Kidney (tissue), 14 donors: Measurements from ENCODE around the gene SGCB. TPM values are rescaled to one million over a fixed set of nuclear protein-coding genes. Genes with fewer than 3 reads are reported as not detected.

Source experiments
- DNase-seq, 5 donors: peaks; one replicate each; pipeline ENCODE4 v3.0.0-alpha.2; 2013 to 2020
- FAIRE-seq: peaks from 2 replicates; lab custom pipeline; 2012; peaks lifted over from hg19 to GRCh38; lab: Jason Lieb, UNC
- H3K27ac ChIP-seq, 2 donors: one replicate each; pipeline ENCODE4 v1.7.0; 2013; ENCODE audit warnings: low read depth in 2 of 2, low read length in 2 of 2, inconsistent platforms in 1 of 2
- H3K27me3 ChIP-seq: one replicate; pipeline ENCODE4 v1.7.1; 2013; ENCODE audit warnings: low read length, inconsistent platforms; ENCODE audit not compliant: control insufficient read depth, insufficient read depth
- H3K36me3 ChIP-seq, 3 donors: one replicate each; pipeline versions ENCODE4 v1.7.0 to v1.7.1; 2013; ENCODE audit warnings: low read length in 3 of 3, control low read depth in 1 of 3, inconsistent platforms in 1 of 3; ENCODE audit not compliant: insufficient read depth in 3 of 3, control insufficient read depth in 2 of 3
- H3K4me1 ChIP-seq, 3 donors: one replicate each; pipeline versions ENCODE4 v1.7.0 to v1.7.1; 2013; ENCODE audit warnings: low read length in 3 of 3, inconsistent platforms in 1 of 3, low read depth in 1 of 3; ENCODE audit not compliant: control insufficient read depth in 2 of 3, insufficient read depth in 2 of 3
- H3K4me3 ChIP-seq, 3 donors: one replicate each; pipeline versions ENCODE4 v1.7.0 to v1.8.1; 2013; ENCODE audit warnings: low read length in 3 of 3, control low read depth in 1 of 3, inconsistent platforms in 1 of 3
- H3K9ac ChIP-seq, 3 donors: one replicate each; pipeline versions ENCODE4 v1.7.0 to v1.7.1; 2013; ENCODE audit warnings: low read length in 3 of 3, control low read depth in 1 of 3, inconsistent platforms in 1 of 3
- H3K9me3 ChIP-seq, 3 donors: one replicate each; pipeline versions ENCODE4 v1.7.0 to v1.7.1; 2013; ENCODE audit warnings: low read length in 3 of 3, control low read depth in 1 of 3, inconsistent platforms in 1 of 3; ENCODE audit not compliant: control insufficient read depth in 2 of 3, insufficient read depth in 1 of 3
- CTCF ChIP-seq: IDR thresholded peaks from 3 replicates; pipeline ENCODE4 v1.5.1; 2012; ENCODE audit warnings: mild to moderate bottlenecking, moderate library complexity, borderline replicate concordance; ENCODE audit not compliant: insufficient read depth; ENCODE audit errors: extremely low read depth
- intact Hi-C: fragments of 100-400 bp; cut with DNase I; formaldehyde crosslinking; loops from one replicate; pipeline ENCODE4 v1.11.1; 2022
- polyA plus RNA-seq: library from polyadenylated mRNA; stranded (reverse); fragments of 350-450 nt; fragmentation: Illumina TruSeq; extraction: RNeasy Lipid Tissue Mini Kit (QIAGEN cat#74804); gene quantifications from one replicate; pipeline ENCODE4 v1.2.3, GENCODE V29; 2014; ENCODE audit warnings: low read depth, low replicate concordance; ENCODE audit not compliant: insufficient read depth
- total RNA-seq: library from RNA; stranded (reverse); fragmentation: NEBNext Ultra II Directional; extraction: Animal tissue kit (Norgen Biotek cat#: 25700); gene quantifications from one replicate; pipeline ENCODE4 v1.2.1, GENCODE V29; 2021
- donor health status: control.
- donor health status: control.
- donor health status: control.
- donor health status: control.
- donor health status: control.
- donor health status: DM: yes; HTN: yes; CAD: no.
- donor health status: Normal renal cell carcinoma (clear cell type).

Gene SGCB
- total and polyA plus RNA-seq, 2 donors from 2014 or later: 30.7 to 43.9 TPM

- H3K9ac ChIP-seq: no peak within 1 kb of the TSS
- no peaks in the 10 kb centered on the region for H3K9me3 ChIP-seq
- H3K4me3 ChIP-seq: no peak within 1 kb of the TSS
- H3K27ac ChIP-seq: no peak within 1 kb of the TSS
- H3K27me3 ChIP-seq: no peaks in the 10 kb centered on the region
- no peak for TF ChIP-seq CTCF
- H3K4me1 ChIP-seq: peaks cover 0 to 3% (median 0%) of the 10 kb centered on the region in 3 donors
- no peak for FAIRE-seq
- intact Hi-C loops: no loop called here
- peaks cover 0 to 3% (median 2%) of the 10 kb centered on the region in 3 donors for H3K36me3 ChIP-seq
- DNase-seq: no peak
These were observed 18.0 kb downstream of the SGCB start, which contains the start of gene LRRC66 for GRCh38 chr4:52019936-52020657. TSS of gene LRRC66 (minus strand) at chr4:52020363. CDS start at chr4:52017613, 2,750 bp downstream.

DNA sequence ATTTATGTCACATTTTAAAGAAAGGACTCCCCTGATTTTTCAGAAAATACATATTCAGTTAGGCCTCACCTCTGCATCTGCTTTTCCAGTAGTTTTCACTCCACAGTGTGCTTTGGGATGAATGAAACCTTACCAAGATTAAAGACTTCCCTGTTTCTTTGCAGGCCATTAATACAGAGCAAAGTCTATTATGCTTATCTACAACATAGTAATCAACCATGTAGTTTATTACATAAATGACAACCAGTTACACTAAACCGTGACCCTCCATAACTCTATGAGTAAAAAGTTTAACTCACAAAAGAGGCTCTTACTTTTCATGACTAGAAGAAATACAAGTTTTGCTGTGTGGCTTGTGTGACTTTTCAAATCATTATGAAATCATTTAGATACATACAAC is 20.3 kb downstream of the SGCB start:
- no peaks in the 10 kb centered on the region for H3K36me3 ChIP-seq
- H3K9ac ChIP-seq: no peak overlapping the region
- no peak for FAIRE-seq
- intact Hi-C loops: no loop called here
- no peak for TF ChIP-seq CTCF
- no peaks in the 10 kb centered on the region for H3K27me3 ChIP-seq
- DNase-seq: no peak
- no peaks in the 10 kb centered on the region for H3K9me3 ChIP-seq
- no peak overlapping the region for H3K4me3 ChIP-seq
- H3K4me1 ChIP-seq: peaks cover 0 to 3% (median 0%) of the 10 kb centered on the region in 3 donors
- H3K27ac ChIP-seq: no peak overlapping the region

- H3K27ac ChIP-seq: no peak overlapping the region
- no peaks in the 10 kb centered on the region for H3K9me3 ChIP-seq
- FAIRE-seq (no peak), DNase-seq (no peak)
- peaks cover 0 to 3% (median 0%) of the 10 kb centered on the region in 3 donors for H3K4me1 ChIP-seq
- TF ChIP-seq CTCF: no peak
- H3K27me3 ChIP-seq: no peaks in the 10 kb centered on the region
- no peaks in the 10 kb centered on the region for H3K36me3 ChIP-seq
- H3K4me3 ChIP-seq: no peak overlapping the region
- intact Hi-C loops: no loop called here
- no peak overlapping the region for H3K9ac ChIP-seq
These were observed 21.1 kb downstream of the SGCB start for GRCh38 chr4:52016981-52017380.

DNA sequence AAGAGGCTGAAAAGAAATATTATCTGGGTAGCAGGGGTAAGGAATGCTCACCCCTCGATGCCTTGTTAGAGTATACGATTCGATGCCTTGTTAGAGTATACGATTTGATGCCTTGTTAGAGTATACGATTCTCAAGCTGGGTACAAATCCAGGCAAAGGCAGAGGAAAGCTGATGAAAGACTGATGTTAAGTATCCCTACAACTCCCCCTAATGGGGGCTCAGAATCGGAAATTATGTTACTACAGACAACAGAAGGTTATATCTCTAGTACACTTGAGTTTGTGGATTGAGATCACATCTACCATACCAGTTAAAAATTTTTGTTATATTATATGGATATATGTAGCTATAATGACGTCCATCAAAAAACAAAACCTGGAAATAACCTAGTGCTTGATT is 22.7 kb downstream of the SGCB start:
- H3K9ac ChIP-seq: no peak overlapping the region
- TF ChIP-seq CTCF: no peak
- DNase-seq (peak in 2 of 5 donors; percentile 17 to 41), FAIRE-seq (no peak)
- intact Hi-C loops: no loop called here
- H3K4me3 ChIP-seq: no peak overlapping the region
- no peaks in the 10 kb centered on the region for H3K27me3 ChIP-seq
- peaks cover 0 to 3% (median 0%) of the 10 kb centered on the region in 3 donors for H3K4me1 ChIP-seq
- H3K27ac ChIP-seq: no peak overlapping the region
- H3K36me3 ChIP-seq: no peaks in the 10 kb centered on the region
- no peaks in the 10 kb centered on the region for H3K9me3 ChIP-seq
